SK-N-SH treated with all-trans-retinoic acid at 6 μM for 48 hours (cell line): Measurements from ENCODE around the gene SNX21.

Source experiments
- ATAC-seq: fragments of 200-7000 bp; cut with Tn5 transposase; 3 replicates; pipeline ENCODE4 v1.9.1; 2020; ENCODE audit warnings: mild to moderate bottlenecking, moderate library complexity
- ARNTL ChIP-seq: fragments of 450-650 bp; formaldehyde crosslinking; IDR thresholded peaks from 2 replicates; pipeline ENCODE4 v1.5.0; 2020; ENCODE audit warnings: low read depth, mild to moderate bottlenecking, moderate library complexity, borderline replicate concordance
- BACH2 ChIP-seq: fragments of 250-450 bp; sonication (Bioruptor Pico); IDR thresholded peaks from 2 replicates; pipeline ENCODE4 v1.9.0; 2021; ENCODE audit warnings: mild to moderate bottlenecking, borderline replicate concordance
- CREB5 ChIP-seq: fragments of 250-450 bp; sonication (Bioruptor Pico); IDR thresholded peaks from 2 replicates; pipeline ENCODE4 v1.5.1; 2020; ENCODE audit warnings: low read depth, mild to moderate bottlenecking, moderate library complexity
- CSDC2 ChIP-seq: fragments of 250-450 bp; sonication (Bioruptor Pico); IDR thresholded peaks from 2 replicates; pipeline ENCODE4 v1.5.0; 2020; ENCODE audit warnings: mild to moderate bottlenecking, moderate library complexity
- CSRNP3 ChIP-seq: fragments of 250-450 bp; sonication (Bioruptor Pico); IDR thresholded peaks from 2 replicates; pipeline ENCODE4 v1.5.1; 2021; ENCODE audit warnings: mild to moderate bottlenecking, moderate library complexity
- ESRRG ChIP-seq: fragments of 250-450 bp; sonication (Bioruptor Pico); IDR thresholded peaks from 2 replicates; pipeline ENCODE4 v1.6.1; 2021; ENCODE audit warnings: mild to moderate bottlenecking
- ISL1 ChIP-seq: fragments of 250-450 bp; sonication (Bioruptor Pico); IDR thresholded peaks from 2 replicates; pipeline ENCODE4 v2.1.2; 2022; ENCODE audit warnings: mild to moderate bottlenecking, moderate library complexity
- OSR1 ChIP-seq: fragments of 250-450 bp; sonication (Bioruptor Pico); IDR thresholded peaks from 2 replicates; pipeline ENCODE4 v1.8.0; 2022; ENCODE audit warnings: moderate library complexity, mild to moderate bottlenecking, inconsistent platforms
- POU6F1 ChIP-seq: fragments of 250-450 bp; sonication (Bioruptor Pico); IDR thresholded peaks from 2 replicates; pipeline ENCODE4 v1.8.0; 2021; ENCODE audit warnings: low read depth, mild to moderate bottlenecking, moderate library complexity, borderline replicate concordance
- PPARA ChIP-seq: fragments of 250-450 bp; sonication (Bioruptor Pico); IDR thresholded peaks from 2 replicates; pipeline ENCODE4 v1.5.0; 2020; ENCODE audit warnings: mild to moderate bottlenecking, borderline replicate concordance
- RARB ChIP-seq: fragments of 250-450 bp; sonication (Bioruptor Pico); IDR thresholded peaks from 2 replicates; pipeline ENCODE4 v1.8.0; 2021; ENCODE audit warnings: mild to moderate bottlenecking, moderate library complexity
- SNAI2 ChIP-seq: fragments of 250-450 bp; sonication (Bioruptor Pico); IDR thresholded peaks from 2 replicates; pipeline ENCODE4 v1.5.0; 2020; ENCODE audit warnings: mild to moderate bottlenecking, moderate library complexity
- TCF4 ChIP-seq: fragments of 250-450 bp; sonication (Bioruptor Pico); IDR thresholded peaks from 2 replicates; pipeline ENCODE4 v1.8.0; 2021; ENCODE audit warnings: mild to moderate bottlenecking, moderate library complexity, borderline replicate concordance
- TOX ChIP-seq: fragments of 250-450 bp; sonication (Bioruptor Pico); IDR thresholded peaks from 2 replicates; pipeline ENCODE4 v1.8.0; 2021; ENCODE audit warnings: mild to moderate bottlenecking, moderate library complexity, borderline replicate concordance
- TSHZ2 ChIP-seq: fragments of 250-450 bp; sonication (Bioruptor Pico); IDR thresholded peaks from 2 replicates; pipeline ENCODE4 v1.5.0; 2020; ENCODE audit warnings: mild to moderate bottlenecking, moderate library complexity
- ZC3H10 ChIP-seq: fragments of 250-450 bp; sonication (Bioruptor Pico); IDR thresholded peaks from 2 replicates; pipeline ENCODE4 v1.5.1; 2021; ENCODE audit warnings: mild to moderate bottlenecking, moderate library complexity
- ZFP3 ChIP-seq: fragments of 250-450 bp; sonication (Bioruptor Pico); IDR thresholded peaks from 2 replicates; pipeline ENCODE4 v1.5.0; 2020; ENCODE audit warnings: mild to moderate bottlenecking, moderate library complexity
- ZFP30 ChIP-seq: fragments of 450-650 bp; formaldehyde crosslinking; IDR thresholded peaks from 2 replicates; pipeline ENCODE4 v1.5.0; 2022; ENCODE audit warnings: mild to moderate bottlenecking, moderate library complexity
- ZNF70 ChIP-seq: fragments of 450-650 bp; formaldehyde crosslinking; IDR thresholded peaks from 2 replicates; pipeline ENCODE4 v1.5.0; 2020; ENCODE audit warnings: mild to moderate bottlenecking, moderate library complexity
- ZNF8 ChIP-seq: fragments of 450-650 bp; formaldehyde crosslinking; IDR thresholded peaks from 2 replicates; pipeline ENCODE4 v1.5.0; 2020; ENCODE audit warnings: mild to moderate bottlenecking, moderate library complexity

Gene SNX21

GRCh38 chr20:45835329-45835765, 1.7 kb downstream of the SNX21 start:
- no peak for ATAC-seq
- TF ChIP-seq SNAI2 (CRISPR knock-in tag): no peak
- no peak for TF ChIP-seq ZC3H10 (CRISPR knock-in tag)
- no peak for TF ChIP-seq ESRRG (CRISPR knock-in tag)
- TF ChIP-seq ARNTL (CRISPR knock-in tag): no peak
- TF ChIP-seq ZNF70 (CRISPR knock-in tag): no peak
- no peak for TF ChIP-seq RARB (CRISPR knock-in tag)
- no peak for TF ChIP-seq ZFP3
- TF ChIP-seq OSR1 (CRISPR knock-in tag): no peak
- no peak for TF ChIP-seq ZFP30 (CRISPR knock-in tag)
- no peak for TF ChIP-seq ZNF8 (CRISPR knock-in tag)
- no peak for TF ChIP-seq TCF4
- no peak for TF ChIP-seq BACH2
- TF ChIP-seq CREB5: no peak
- no peak for TF ChIP-seq TOX (CRISPR knock-in tag)
- TF ChIP-seq, all 23 proteins: peak for 0

GRCh38 chr20:45835825-45836224, 2.2 kb downstream of the SNX21 start:
- TF ChIP-seq ESRRG (CRISPR knock-in tag) (no peak), CSRNP3 (CRISPR knock-in tag) (no peak), TCF4 (no peak), CSDC2 (CRISPR knock-in tag) (no peak), ZNF70 (CRISPR knock-in tag) (no peak), CREB5 (no peak), POU6F1 (CRISPR knock-in tag) (no peak), ZNF8 (CRISPR knock-in tag) (no peak)
- no peak for ATAC-seq

- TF ChIP-seq PPARA (CRISPR knock-in tag): no peak
- peak; percentile 62; the same call in 1 of the 2 replicates for TF ChIP-seq TCF4
- no peak for ATAC-seq
Observed at GRCh38 chr20:45836841-45837240, 3.2 kb downstream of the SNX21 start.

- ATAC-seq: no peak
- TF ChIP-seq ESRRG (CRISPR knock-in tag) (no peak), ZFP30 (CRISPR knock-in tag) (no peak), TCF4 (no peak), ISL1 (CRISPR knock-in tag) (no peak), ZC3H10 (CRISPR knock-in tag) (no peak), TSHZ2 (CRISPR knock-in tag) (no peak), ZFP3 (no peak)
- TF ChIP-seq, all 23 proteins: peak for 0
Observed at GRCh38 chr20:45840700-45841198, 7.2 kb downstream of the SNX21 start.
